Osteocyte (in vitro differentiated cells): ENCODE data around the gene LBX2. TPM values are rescaled to one million over a fixed set of nuclear protein-coding genes. Genes with fewer than 3 reads are reported as not detected.

Experiments used
- DNase-seq: peaks from one replicate; pipeline ENCODE4 v3.0.0; 2021; ENCODE audit warnings: mixed read lengths; ENCODE audit not compliant: unreplicated experiment; ENCODE audit errors: extremely low spot score
- H3K27ac Mint-ChIP-seq: one replicate; pipeline ENCODE4 v1.8.0; 2021; ENCODE audit warnings: mild to moderate bottlenecking, mixed read lengths; ENCODE audit not compliant: unreplicated experiment
- H3K27me3 Mint-ChIP-seq: one replicate; pipeline ENCODE4 v1.8.0; 2021; ENCODE audit warnings: mixed read lengths; ENCODE audit not compliant: unreplicated experiment
- H3K36me3 Mint-ChIP-seq: one replicate; pipeline ENCODE4 v1.8.0; 2021; ENCODE audit warnings: mixed read lengths; ENCODE audit not compliant: unreplicated experiment
- H3K4me1 Mint-ChIP-seq: one replicate; pipeline ENCODE4 v1.8.0; 2021; ENCODE audit warnings: mixed read lengths; ENCODE audit not compliant: unreplicated experiment
- H3K4me3 Mint-ChIP-seq: one replicate; pipeline ENCODE4 v1.8.0; 2021; ENCODE audit warnings: mild to moderate bottlenecking, moderate library complexity, mixed read lengths; ENCODE audit not compliant: unreplicated experiment
- H3K9me3 Mint-ChIP-seq: one replicate; pipeline ENCODE4 v1.8.0; 2021; ENCODE audit warnings: mixed read lengths; ENCODE audit not compliant: unreplicated experiment
- CTCF ChIP-seq: fragments of 200-600 bp; sonication (generic); IDR thresholded peaks from 2 replicates; pipeline ENCODE4 v1.5.0; 2021; ENCODE audit warnings: antibody characterized with exemption, mild to moderate bottlenecking, moderate library complexity
- total RNA-seq: library from RNA; stranded (reverse); gene quantifications from 2 replicates; pipeline ENCODE4 v1.2.1, GENCODE V29; 2021

The LBX2 gene
- total RNA-seq, 1 donor from 2014 or later = 1.0 TPM

- DNase-seq = no peak
- peak; percentile 27 for TF ChIP-seq CTCF
- Mint-ChIP-seq H3K36me3 (peaks cover 19% of the 10 kb centered on the region), H3K27ac (no peak overlapping the region), H3K4me3 (no peak overlapping the region), H3K4me1 (peaks cover 27% of the 10 kb centered on the region), H3K9me3 (no peaks in the 10 kb centered on the region), H3K27me3 (no peaks in the 10 kb centered on the region)
Measured at GRCh38 chr2:74474899-74475298, 24.5 kb downstream of the LBX2 start.

DNA sequence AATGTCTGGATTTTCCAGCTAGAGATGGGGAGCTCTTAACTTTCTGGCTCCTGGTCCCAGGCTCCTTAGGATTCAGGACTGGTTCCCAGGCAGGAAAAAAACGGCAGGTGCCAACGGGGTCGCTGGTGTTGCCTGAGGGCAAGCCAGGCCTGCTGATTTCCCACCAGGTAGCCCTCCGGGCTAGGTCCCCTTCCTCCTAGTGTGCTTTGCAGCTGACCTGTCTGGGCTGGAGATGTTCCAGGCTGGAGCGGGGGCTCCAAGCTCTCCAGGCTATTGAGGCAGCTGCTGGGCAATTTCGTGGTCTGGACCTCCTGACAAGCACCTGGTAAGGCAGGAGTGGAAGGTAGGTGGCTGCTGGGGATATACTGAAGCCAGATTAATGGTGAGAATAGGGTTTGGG is 24.9 kb downstream of the LBX2 start:
- peaks cover 27% of the 10 kb centered on the region for H3K4me1 Mint-ChIP-seq
- peaks cover 15% of the 10 kb centered on the region for H3K36me3 Mint-ChIP-seq
- TF ChIP-seq CTCF = no peak
- H3K9me3 Mint-ChIP-seq = no peaks in the 10 kb centered on the region
- peak overlapping the region; percentile 50 for H3K4me3 Mint-ChIP-seq
- H3K27me3 Mint-ChIP-seq = no peaks in the 10 kb centered on the region
- no peak overlapping the region for H3K27ac Mint-ChIP-seq
- DNase-seq = no peak

DNA sequence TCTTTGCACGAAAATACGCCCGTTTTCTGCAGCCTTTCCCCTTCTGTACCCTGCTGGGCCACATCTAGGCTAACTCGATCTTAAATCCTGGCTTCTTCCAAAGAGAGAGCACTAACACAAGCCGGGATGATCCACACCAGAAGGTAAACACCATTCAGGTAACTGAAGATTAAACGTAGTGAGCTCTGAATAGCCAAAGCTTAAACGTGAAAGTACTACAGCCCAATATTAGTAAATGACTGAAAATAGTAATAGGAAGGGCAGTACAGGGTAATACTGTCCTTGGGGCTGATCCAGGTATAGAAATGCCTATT is 26.5 kb downstream of the LBX2 start:
- H3K4me1 Mint-ChIP-seq = peaks cover 24% of the 10 kb centered on the region
- no peak for TF ChIP-seq CTCF
- no peaks in the 10 kb centered on the region for H3K9me3 Mint-ChIP-seq
- no peaks in the 10 kb centered on the region for H3K27me3 Mint-ChIP-seq
- peak overlapping the region; percentile 98 for H3K27ac Mint-ChIP-seq
- H3K36me3 Mint-ChIP-seq = peaks cover 10% of the 10 kb centered on the region
- DNase-seq = no peak
- H3K4me3 Mint-ChIP-seq = peak overlapping the region; percentile 96

DNA sequence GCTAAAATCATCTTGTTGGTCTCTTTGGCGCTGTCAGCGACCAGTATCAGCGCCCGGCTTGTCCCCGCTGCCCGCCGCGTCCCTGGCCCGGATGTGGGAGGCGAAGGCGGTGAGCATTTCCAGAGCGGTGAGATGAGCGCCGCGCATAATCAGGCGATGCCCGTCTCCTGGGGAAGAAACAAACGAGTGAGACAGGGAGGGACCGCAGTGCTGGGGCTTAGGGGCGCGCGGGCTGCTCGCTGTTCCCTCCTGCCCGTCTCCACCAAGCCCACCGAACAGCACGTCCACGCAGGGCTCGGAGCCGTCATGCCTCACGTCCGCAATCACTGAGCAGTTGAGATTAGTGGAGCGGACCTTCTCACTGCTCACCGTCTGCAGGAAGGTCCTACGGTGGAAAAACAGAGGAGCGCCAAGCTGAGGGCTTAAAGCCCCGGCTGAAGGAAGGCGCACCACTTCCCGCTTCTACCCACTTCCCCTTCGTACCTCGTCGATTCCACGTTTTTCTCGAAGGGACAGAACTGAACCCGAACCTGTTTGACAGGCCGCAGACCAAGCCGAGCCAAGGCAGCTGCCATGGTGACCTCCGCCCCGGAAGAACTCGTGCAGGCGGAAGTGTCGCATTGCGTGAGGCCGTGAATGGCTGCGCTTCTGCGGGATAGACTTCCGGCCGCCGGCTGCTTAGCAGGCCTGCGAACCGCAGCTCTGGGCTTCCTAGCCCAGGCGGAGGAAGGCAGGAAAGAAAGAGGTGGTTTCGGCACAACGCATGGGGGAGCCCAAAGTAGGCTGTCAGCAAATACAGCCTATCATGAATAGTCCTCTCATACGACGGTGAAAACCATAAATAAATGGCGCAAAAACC is 27.1 kb downstream of the LBX2 start, which contains the start of gene MRPL53:
Gene MRPL53, minus strand, starts transcription at position 595 of the 859 bp plus-strand sequence. Its CDS starts 20 bp downstream, at position 575.
- Mint-ChIP-seq H3K27ac (peak within 1 kb of the TSS; percentile 98), H3K9me3 (no peaks in the 10 kb centered on the region)

More for the DNA sequence above, 27.1 kb downstream of the LBX2 start, which contains the start of gene MRPL53:
- H3K36me3 Mint-ChIP-seq = peaks cover 10% of the 10 kb centered on the region
- peaks cover 24% of the 10 kb centered on the region for H3K4me1 Mint-ChIP-seq
- peak within 1 kb of the TSS; percentile 96 for H3K4me3 Mint-ChIP-seq
- H3K27me3 Mint-ChIP-seq = no peaks in the 10 kb centered on the region
- no peak for TF ChIP-seq CTCF
- DNase-seq = peak; percentile 97
